A549 (cell line): ENCODE measurements around the gene SNU13.
"Not testable (repeated sequence)": the region's sequence is repeated elsewhere in the genome, so short reads cannot be mapped to it uniquely, and the experiment has no call there.

Experiments used
- CTCF ChIP-seq: fragments of >200 bp; sonication (Bioruptor Twin); formaldehyde crosslinking; IDR thresholded peaks from 3 replicates; pipeline ENCODE4 v1.5.1; 2016
- EHF ChIP-seq: fragments of 250-450 bp; sonication (Bioruptor Pico); IDR thresholded peaks from 2 replicates; pipeline ENCODE4 v1.5.0; 2020; ENCODE audit warnings: mild to moderate bottlenecking
- HMGXB4 ChIP-seq: fragments of 250-450 bp; sonication (Bioruptor Pico); IDR thresholded peaks from 2 replicates; pipeline ENCODE4 v1.5.0; 2021; ENCODE audit warnings: mild to moderate bottlenecking, moderate library complexity, borderline replicate concordance
- JUN ChIP-seq, 2 experiments: fragments of >200 bp; sonication (Bioruptor Twin); formaldehyde crosslinking; IDR thresholded peaks; 2 replicates in 1 of 2; 3 replicates in 1 of 2; pipeline ENCODE4 v1.6.1; 2016 to 2017
- MAFK ChIP-seq: fragments of 450-650 bp; IDR thresholded peaks from 2 replicates; pipeline ENCODE4 v1.6.1; 2014; ENCODE audit not compliant: partially characterized antibody
- MAX ChIP-seq: IDR thresholded peaks from 2 replicates; pipeline ENCODE4 v1.6.1; 2012
- NFE2L2 ChIP-seq: fragments of 150-350 bp; conservative IDR thresholded peaks from 2 replicates; pipeline ENCODE4 v1.6.1; 2014; ENCODE audit warnings: low read length
- ZFP36 ChIP-seq: fragments of 450-650 bp; IDR thresholded peaks from 2 replicates; pipeline ENCODE4 v1.6.1; 2014; ENCODE audit warnings: borderline replicate concordance; ENCODE audit not compliant: partially characterized antibody

- not testable (repeated sequence) for TF ChIP-seq HMGXB4 (CRISPR knock-in tag); NFE2L2; CTCF; MAX; ZFP36; EHF; MAFK; JUN (IDR thresholded peaks at IDR 0.05)
These were observed 25.1 kb downstream of the SNU13 start for GRCh38 chr22:41663594-41663993.
